GM21447 (cell line): ENCODE data around the gene COL6A1.
"Not testable (repeated sequence)": the region's sequence is repeated elsewhere in the genome, so short reads cannot be mapped to it uniquely, and the experiment has no call there.

ENCODE experiments used
- ATAC-seq: cut with Tn5 transposase; IDR thresholded peaks from one replicate; pipeline ENCODE4 v1.9.1; 2021; ENCODE audit not compliant: unreplicated experiment

Gene COL6A1

GRCh38 chr21:46004168-46004861 is 22.7 kb downstream of the COL6A1 start:
- ATAC-seq, result no peak

- no peak for ATAC-seq
Measured at GRCh38 chr21:46005081-46005480, 23.5 kb downstream of the COL6A1 start.

GRCh38 chr21:46005481-46005881 is 23.9 kb downstream of the COL6A1 start:
- ATAC-seq, result no peak

- not testable (repeated sequence) for ATAC-seq
Measured at GRCh38 chr21:46005894-46006546, 24.4 kb downstream of the COL6A1 start.

- ATAC-seq, result no peak
Measured at GRCh38 chr21:46006547-46007491, 25.2 kb downstream of the COL6A1 start.

GRCh38 chr21:46007492-46007868 is 25.9 kb downstream of the COL6A1 start:
- ATAC-seq, result no peak

- no peak for ATAC-seq
Measured at GRCh38 chr21:46008893-46009621, 27.5 kb downstream of the COL6A1 start.

- ATAC-seq, result no peak
Measured at GRCh38 chr21:46009951-46010705, 28.6 kb downstream of the COL6A1 start.

GRCh38 chr21:46011267-46011967 is 29.8 kb downstream of the COL6A1 start:
- ATAC-seq, result no peak

GRCh38 chr21:46012154-46012553 is 30.6 kb downstream of the COL6A1 start:
- no peak for ATAC-seq

- ATAC-seq, result no peak
Measured at GRCh38 chr21:46014828-46015227, 33.3 kb downstream of the COL6A1 start.

- no peak for ATAC-seq
Measured at GRCh38 chr21:46017148-46017547, 35.6 kb downstream of the COL6A1 start.

GRCh38 chr21:46017695-46018094 is 36.1 kb downstream of the COL6A1 start:
- ATAC-seq, result no peak

- no peak for ATAC-seq
Measured at GRCh38 chr21:46018615-46019014, 37.0 kb downstream of the COL6A1 start.

- ATAC-seq, result no peak
Measured at GRCh38 chr21:46020581-46020980, 39.0 kb downstream of the COL6A1 start.

- no peak for ATAC-seq
Measured at GRCh38 chr21:46021398-46021797, 39.8 kb downstream of the COL6A1 start.

- ATAC-seq, result no peak
Measured at GRCh38 chr21:46021978-46022544, 40.5 kb downstream of the COL6A1 start.

- ATAC-seq, result no peak
Measured at GRCh38 chr21:46022551-46023525, 41.3 kb downstream of the COL6A1 start.
